K562 (cell line): ENCODE data around the gene MAGEC1. TPM values are rescaled to one million over a fixed set of nuclear protein-coding genes. Genes with fewer than 3 reads are reported as not detected.

Source experiments
- ATAC-seq: fragments of 200-7000 bp; cut with Tn5 transposase; 3 replicates; pipeline ENCODE4 v1.9.1; 2020; ENCODE audit warnings: moderate library complexity
- BruUV-seq: library from RNA; stranded (reverse); fragments of 400-500 nt; replicated peaks from 2 replicates; lab custom pipeline; 2021; lab: Mats Ljungman, UMichigan
- CTCF ChIA-PET: fragments of 300-600 bp; formaldehyde crosslinking; extraction: SDS; loops from one replicate; lab custom pipeline; 2021; ENCODE audit warnings: low intra/inter-chr PET ratio; lab: Yijun Ruan, JAX
- POLR2A ChIA-PET: fragments of 300-600, 350-650 bp; sonication (Branson Sonifier 250); formaldehyde crosslinking; extraction: SDS; loops from one replicate; lab custom pipeline; 2021; ENCODE audit warnings: antibody characterized with exemption, inconsistent platforms; lab: Yijun Ruan, JAX
- DNase-seq, 4 experiments: peaks; one replicate each; pipeline versions ENCODE4 v3.0.0 to v3.0.0-alpha.2; 2011 to 2018; ENCODE audit warnings: low spot score in 3 of 4, mixed read lengths in 3 of 4; ENCODE audit errors: extremely low read depth in 1 of 4
- FAIRE-seq: peaks from 2 replicates; lab custom pipeline; 2011; peaks lifted over from hg19 to GRCh38; lab: Jason Lieb, UNC
- H2AFZ ChIP-seq: 2 replicates; pipeline ENCODE4 v1.6.0; 2011; ENCODE audit warnings: low read depth, low read length, control low read depth, inconsistent platforms
- H3K27ac ChIP-seq: fragments of 200-600 bp; 3 replicates; pipeline ENCODE4 v1.8.0; 2011; ENCODE audit warnings: low read depth, mild to moderate bottlenecking, control low read depth, inconsistent platforms, low read length, moderate library complexity, mixed read lengths; ENCODE audit errors: extremely low read depth
- H3K27me3 ChIP-seq, 2 experiments: fragments of 300-600 bp in 1 of 2; 2 replicates in 1 of 2; 3 replicates in 1 of 2; pipeline versions ENCODE4 v1.6.0 to v1.8.0; 2011; ENCODE audit warnings: inconsistent platforms in 2 of 2, low read length in 2 of 2, mild to moderate bottlenecking in 1 of 2, mixed read lengths in 1 of 2, moderate library complexity in 1 of 2; ENCODE audit not compliant: control insufficient read depth in 2 of 2, insufficient read depth in 2 of 2
- H3K36me3 ChIP-seq: fragments of 300-600 bp; 3 replicates; pipeline ENCODE4 v1.8.0; 2011; ENCODE audit warnings: mild to moderate bottlenecking, low read length, inconsistent platforms; ENCODE audit not compliant: control insufficient read depth, insufficient read depth
- H3K4me1 ChIP-seq, 2 experiments: fragments of 200-600 bp in 1 of 2; replicated peaks in 1 of 2; 2 replicates in 1 of 2; 3 replicates in 1 of 2; pipeline versions ENCODE4 v1.5.1 to v1.8.0; 2011; ENCODE audit warnings: inconsistent platforms in 2 of 2, low read length in 2 of 2, mild to moderate bottlenecking in 1 of 2, mixed read lengths in 1 of 2, moderate library complexity in 1 of 2; ENCODE audit not compliant: control insufficient read depth in 2 of 2, insufficient read depth in 2 of 2
- H3K4me2 ChIP-seq: 2 replicates; pipeline ENCODE4 v1.6.1; 2011; ENCODE audit warnings: low read length, control low read depth, inconsistent platforms, mixed read lengths; ENCODE audit not compliant: insufficient read depth
- H3K4me3 ChIP-seq: fragments of 200-600 bp; sonication (generic), shearing (Covaris generic); 2 replicates; pipeline ENCODE4 v1.5.1; 2016; ENCODE audit warnings: control low read depth, inconsistent platforms
- H3K79me2 ChIP-seq: fragments of 200-600 bp; 3 replicates; pipeline ENCODE4 v1.8.0; 2011; ENCODE audit warnings: low read length, inconsistent platforms; ENCODE audit not compliant: control insufficient read depth, insufficient read depth
- H3K9ac ChIP-seq, 2 experiments: 2 replicates each; pipeline versions ENCODE4 v1.6.0 to v1.6.1; 2011; ENCODE audit warnings: low read depth in 2 of 2, low read length in 2 of 2, control low read depth in 1 of 2, inconsistent platforms in 1 of 2, mild to moderate bottlenecking in 1 of 2, mixed read lengths in 1 of 2; ENCODE audit not compliant: insufficient read depth in 1 of 2
- H3K9me1 ChIP-seq: one replicate; pipeline ENCODE4 v1.6.0; 2011; ENCODE audit warnings: inconsistent platforms, mild to moderate bottlenecking, low read length, moderate library complexity; ENCODE audit not compliant: control insufficient read depth, insufficient read depth
- H3K9me3 ChIP-seq: replicated peaks from 2 replicates; pipeline ENCODE4 v1.5.1; 2011; ENCODE audit warnings: low read depth, low read length, inconsistent platforms; ENCODE audit not compliant: control insufficient read depth, insufficient read depth
- H4K20me1 ChIP-seq: replicated peaks from 2 replicates; pipeline ENCODE4 v1.6.1; 2011; ENCODE audit warnings: low read length, inconsistent platforms, mixed read lengths; ENCODE audit not compliant: control insufficient read depth, insufficient read depth
- E4F1 ChIP-seq: fragments of 250-450 bp; sonication (Bioruptor Pico); IDR thresholded peaks from 2 replicates; pipeline ENCODE4 v1.5.0; 2021; ENCODE audit warnings: mild to moderate bottlenecking, borderline replicate concordance
- FOXK2 ChIP-seq, 2 experiments: fragments of 450-650 bp; IDR thresholded peaks in 1 of 2; conservative IDR thresholded peaks in 1 of 2; 2 replicates each; pipeline ENCODE4 v1.6.1; 2016; ENCODE audit warnings: low read depth in 2 of 2, mild to moderate bottlenecking in 1 of 2
- ILK ChIP-seq: fragments of 450-650 bp; IDR thresholded peaks from 2 replicates; pipeline ENCODE4 v1.6.1; 2016; ENCODE audit warnings: missing genetic modification characterization, low read depth, mild to moderate bottlenecking, missing compliant biosample characterization, moderate library complexity, borderline replicate concordance
- SREBF2 ChIP-seq: sonication (generic); formaldehyde crosslinking; IDR thresholded peaks from 2 replicates; pipeline ENCODE4 v1.4.0; 2020; ENCODE audit warnings: mild to moderate bottlenecking, missing genetic modification reagents
- ZC3H8 ChIP-seq: fragments of 450-650 bp; IDR thresholded peaks from 2 replicates; pipeline ENCODE4 v1.6.1; 2017
- ZFP1 ChIP-seq: fragments of 450-650 bp; formaldehyde crosslinking; IDR thresholded peaks from 2 replicates; pipeline ENCODE4 v1.4.0; 2020; ENCODE audit warnings: mild to moderate bottlenecking, mixed read lengths
- ZNF583 ChIP-seq: fragments of 250-450 bp; sonication (Bioruptor Pico); IDR thresholded peaks from 2 replicates; pipeline ENCODE4 v1.4.0; 2020
- WGBS: fragments of 100-300 bp; shearing (Covaris generic); methylation state at CpG from one replicate; pipeline ENCODE4 v1.1.6; 2016; ENCODE audit warnings: low coverage, mixed read lengths; ENCODE audit not compliant: insufficient coverage; ENCODE audit errors: missing lambda C conversion rate; 5-methylcytosine and 5-hydroxymethylcytosine counted together
- in situ Hi-C: fragments of 300-500 bp; cut with MboI; formaldehyde crosslinking; loops from 4 replicates; pipeline ENCODE4 v1.15.0; 2018; ENCODE audit warnings: inconsistent platforms, mixed read lengths
- intact Hi-C: fragments of 100-400 bp; cut with micrococcal nuclease; formaldehyde crosslinking; loops from 2 replicates; pipeline ENCODE4 v1.14.2; 2022
- polyA plus RNA-seq, 8 experiments: library from polyadenylated mRNA; depleted of rRNA in 4 of 8; stranded (reverse) in 5 of 8; unstranded in 3 of 8; fragments of >200 nt; fragmentation: Nextera tagmentation in 2 of 8; fragmentation: Illumina TruSeq in 1 of 8; extraction: Ambion mirVana in 2 of 8; extraction: Trizol in 1 of 8; gene quantifications; 2 replicates each; pipeline versions ENCODE4 v1.2.1 to v1.2.3, GENCODE V29; 2011 to 2014; ENCODE audit warnings: inconsistent platforms in 1 of 8, missing spikeins in 1 of 8
- total RNA-seq, 7 experiments: library from RNA; depleted of rRNA in 6 of 7; stranded (reverse); fragments of >200 nt in 6 of 7; fragmentation: Illumina TruSeq in 2 of 7; extraction: Trizol in 2 of 7; gene quantifications; 2 replicates each; pipeline versions ENCODE4 v1.2.1 to v1.2.3, GENCODE V29; 2011 to 2021; ENCODE audit warnings: low replicate concordance in 1 of 7

MAGEC1 gene
- total and polyA plus RNA-seq, 9 of the 15 experiments (the other 6 are each of a cell fraction or from before 2014, with no cell fraction given), result 5.6 to 56.6 (median 21.4) TPM

- H3K9me1 ChIP-seq, result no peaks in the 10 kb centered on the region
- no TSS peak for BruUV-seq
- TF ChIP-seq FOXK2 (conservative IDR thresholded peaks at IDR 0.05 in 1 of 2, IDR thresholded peaks at IDR 0.05 in 1 of 2; ENCODE audit: low read depth in 2 of 2) (no peak), ILK (tag) (no peak), ZNF583 (CRISPR knock-in tag) (no peak), ZC3H8 (no peak), ZFP1 (CRISPR knock-in tag) (no peak), SREBF2 (CRISPR knock-in tag) (no peak), E4F1 (CRISPR knock-in tag) (no peak)
Measured at GRCh38 chrX:141857479-141857878, 46.2 kb upstream of the MAGEC1 start.

More at GRCh38 chrX:141857479-141857878, 46.2 kb upstream of the MAGEC1 start:
- H3K79me2 ChIP-seq, result no peaks in the 10 kb centered on the region
- ChIA-PET CTCF (no interaction called here), POLR2A (no interaction called here)
- no peak overlapping the region for H3K4me3 ChIP-seq
- intact Hi-C loops (no loop called here), in situ Hi-C loops (no loop called here)
- H3K36me3 ChIP-seq, result no peaks in the 10 kb centered on the region
- no peak overlapping the region for H2AFZ ChIP-seq
- H3K9ac ChIP-seq, result no peak overlapping the region
- H3K27ac ChIP-seq, result no peak overlapping the region
- no peaks in the 10 kb centered on the region for H3K9me3 ChIP-seq
- WGBS, result 3% methylated on average over 3 of the region's 3 CpGs
- ATAC-seq (no peak), DNase-seq (no peak), FAIRE-seq (no peak)
- no peaks in the 10 kb centered on the region for H4K20me1 ChIP-seq
- no peaks in the 10 kb centered on the region for H3K4me1 ChIP-seq
- no peaks in the 10 kb centered on the region for H3K27me3 ChIP-seq
- no peak overlapping the region for H3K4me2 ChIP-seq
